GM19239 (cell line): ENCODE data around the gene E2F7.
A peak's percentile ranks its signal among the peaks of the same experiment; 100 is the strongest.

Experiments used
- DNase-seq: peaks from one replicate; pipeline ENCODE4 v3.0.0; 2011; ENCODE audit warnings: low spot score; ENCODE audit not compliant: insufficient read length
- FAIRE-seq: peaks from 2 replicates; lab custom pipeline; 2011; peaks lifted over from hg19 to GRCh38; lab: Jason Lieb, UNC

Gene E2F7

DNA sequence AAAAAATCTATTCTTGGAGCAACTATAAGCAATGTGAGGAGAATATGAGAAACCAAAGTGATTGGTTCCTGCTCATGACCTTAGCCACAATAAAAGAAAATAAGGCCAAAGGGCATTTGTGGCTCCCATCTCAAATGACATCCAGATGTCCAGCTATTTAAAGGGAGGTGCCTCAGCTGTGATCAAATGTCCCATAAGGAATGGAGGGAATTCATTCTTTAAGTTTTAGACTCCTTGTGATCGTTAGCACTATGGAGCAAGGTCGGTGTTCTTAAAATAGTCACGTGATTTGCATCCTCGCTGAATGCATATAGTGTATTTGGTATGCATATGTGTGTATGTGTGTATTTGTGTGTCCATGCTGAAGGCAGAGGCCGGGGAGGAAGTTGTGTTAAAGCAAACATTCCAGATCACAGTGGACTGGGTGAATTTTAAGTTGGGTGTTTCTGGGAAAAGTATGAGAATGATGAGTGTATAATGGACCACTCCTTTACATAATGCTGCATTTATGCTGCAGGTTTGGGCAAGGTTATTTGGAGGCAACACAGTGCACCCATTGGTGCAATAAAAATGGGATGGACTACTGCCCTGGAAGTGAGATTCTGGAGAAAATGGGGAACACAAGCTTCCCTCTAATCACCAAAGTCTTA lies 5.6 kb upstream of the E2F7 start:
- FAIRE-seq (no peak), DNase-seq (no peak)

DNA sequence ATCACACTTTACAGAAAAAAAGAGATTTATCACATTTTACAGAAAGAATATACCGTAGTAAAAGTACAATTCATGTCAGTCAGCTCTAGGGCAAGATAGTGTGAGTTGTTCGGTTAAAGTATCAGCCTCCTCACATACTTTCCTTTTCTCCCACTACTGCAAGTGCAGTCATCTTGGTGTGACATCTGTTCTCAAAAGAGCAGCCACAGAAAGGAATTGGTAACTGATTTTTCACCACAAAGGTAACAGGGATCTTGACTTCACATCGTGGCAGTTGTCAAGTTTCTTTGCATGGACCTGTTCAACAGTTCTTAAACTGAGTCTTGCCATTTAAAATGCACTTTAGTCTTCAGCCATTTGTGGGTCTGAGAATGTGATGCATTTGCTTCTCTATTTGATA lies 5.0 kb upstream of the E2F7 start:
- FAIRE-seq (peak; percentile 93), DNase-seq (peak; percentile 48)

DNA sequence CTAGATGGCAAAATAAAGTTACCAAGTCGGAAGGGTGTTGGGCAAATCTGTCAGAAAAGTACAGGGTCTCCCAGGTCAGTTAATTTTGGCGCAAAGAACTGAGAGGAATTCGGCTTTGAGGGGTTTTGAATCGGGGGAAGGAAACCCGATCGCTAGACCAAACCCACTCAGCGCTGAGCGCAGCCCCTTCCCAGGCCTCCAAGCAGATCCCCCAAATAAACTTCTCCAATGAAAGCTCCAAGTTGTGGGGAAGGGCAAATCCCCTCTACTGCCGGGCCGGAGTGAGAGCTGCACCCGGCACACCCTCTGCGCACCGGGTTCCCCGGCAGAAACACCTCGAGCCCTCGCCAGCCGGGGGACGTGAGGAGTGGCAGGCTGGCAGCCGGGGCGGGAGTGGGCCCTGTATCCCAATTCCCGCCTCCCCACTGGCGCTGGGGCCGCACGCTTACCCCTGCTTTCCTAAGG lies 441 bp downstream of the E2F7 start:
- no peak for DNase-seq
- peak; percentile 42 for FAIRE-seq

DNA sequence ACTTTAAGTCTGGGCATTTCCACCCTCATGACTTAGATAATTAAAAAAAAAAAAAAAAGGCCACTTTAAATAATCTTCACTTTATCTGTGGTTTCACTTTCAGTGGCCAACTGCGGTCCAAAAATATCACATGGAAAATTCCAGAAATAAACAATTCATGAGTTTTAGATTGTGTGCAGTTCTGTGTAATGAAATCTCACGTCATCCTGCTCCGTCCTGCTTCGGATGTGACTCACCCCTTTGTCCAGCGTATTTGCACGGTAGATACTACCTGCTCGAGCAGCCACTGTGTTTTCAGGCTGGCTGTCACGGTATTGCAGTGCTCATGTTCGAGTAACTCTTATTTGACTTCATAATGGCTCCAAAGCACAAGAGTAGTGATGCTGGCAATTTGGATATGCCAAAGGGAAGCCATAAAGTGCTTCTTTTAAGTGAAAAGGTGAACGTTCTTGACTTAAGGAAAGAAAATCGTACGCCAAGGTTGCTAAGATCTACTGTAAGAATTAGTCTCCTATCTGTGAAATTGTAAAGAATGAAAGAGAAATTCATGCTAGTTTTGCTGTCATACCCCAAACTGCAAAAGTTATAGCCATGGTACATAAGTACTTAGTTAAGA lies 2.4 kb downstream of the E2F7 start:
- FAIRE-seq, result peak; percentile 82
- peak; percentile 25 for DNase-seq

DNA sequence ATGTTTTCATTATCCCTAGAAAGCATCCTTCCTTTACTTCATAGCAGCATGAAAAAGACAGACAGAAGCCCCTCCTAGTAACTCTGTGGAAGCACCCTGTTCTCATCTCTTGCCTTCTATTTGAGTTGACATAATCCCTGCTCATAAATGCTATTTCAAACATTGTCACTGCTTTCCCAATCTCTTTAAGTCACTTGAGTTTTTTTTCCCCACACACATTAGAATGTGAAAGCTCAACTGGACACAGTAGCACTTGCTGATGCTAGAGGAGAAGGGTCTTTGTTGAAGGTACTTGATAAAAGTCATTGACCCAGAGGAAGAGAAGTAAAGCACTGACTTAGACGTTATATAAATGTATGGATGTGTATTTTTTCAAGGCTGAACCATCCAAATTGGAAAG lies 3.0 kb downstream of the E2F7 start:
- FAIRE-seq, result peak; percentile 11
- DNase-seq, result no peak

GRCh38 chr12:77060883-77061240 lies 4.5 kb downstream of the E2F7 start:
- FAIRE-seq (no peak), DNase-seq (no peak)

- DNase-seq (peak; percentile 22), FAIRE-seq (peak; percentile 94)
Observed at GRCh38 chr12:77060136-77060882, 5.1 kb downstream of the E2F7 start.

- no peak for FAIRE-seq
- DNase-seq, result no peak
Observed at GRCh38 chr12:77058740-77059139, 6.6 kb downstream of the E2F7 start.

- no peak for FAIRE-seq
Observed at GRCh38 chr12:77054851-77055250, 10.5 kb downstream of the E2F7 start.

DNA sequence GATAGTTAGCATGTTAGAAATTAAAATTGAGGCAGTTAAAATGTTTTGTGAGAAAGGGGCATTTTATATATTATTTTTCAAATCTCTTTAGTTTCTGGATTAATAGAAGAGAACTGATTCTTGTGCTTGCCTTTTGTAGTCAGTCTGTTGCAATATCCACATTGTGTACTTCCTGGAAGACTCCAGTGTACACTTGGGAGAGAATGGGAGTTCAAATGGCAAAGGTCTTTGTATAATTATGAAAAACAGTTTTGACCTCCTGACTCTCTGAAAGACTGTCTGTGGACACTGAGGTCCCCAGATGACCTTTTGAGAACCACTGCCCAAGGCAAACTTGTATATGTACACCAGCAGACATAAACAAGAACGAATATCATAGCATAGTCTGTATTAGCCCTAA lies 12.1 kb downstream of the E2F7 start:
- FAIRE-seq, result no peak

More at GRCh38 chr12:77054851-77055250, 10.5 kb downstream of the E2F7 start:
- DNase-seq, result no peak

GRCh38 chr12:77049767-77050353 lies 15.5 kb downstream of the E2F7 start:
- FAIRE-seq (peak; percentile 73), DNase-seq (peak; percentile 12)

More for the DNA sequence above, 12.1 kb downstream of the E2F7 start:
- no peak for DNase-seq

- FAIRE-seq (no peak), DNase-seq (no peak)
Observed at GRCh38 chr12:77047341-77048109, 17.8 kb downstream of the E2F7 start.

GRCh38 chr12:77046468-77046867 lies 18.9 kb downstream of the E2F7 start:
- no peak for FAIRE-seq
- no peak for DNase-seq

- FAIRE-seq (no peak), DNase-seq (no peak)
Observed at GRCh38 chr12:77045183-77045582, 20.2 kb downstream of the E2F7 start.

GRCh38 chr12:77044721-77045120 lies 20.6 kb downstream of the E2F7 start:
- DNase-seq, result no peak
- no peak for FAIRE-seq

GRCh38 chr12:77042833-77043232 lies 22.5 kb downstream of the E2F7 start:
- FAIRE-seq, result peak; percentile 21
- DNase-seq, result no peak

- DNase-seq (no peak), FAIRE-seq (no peak)
Observed at GRCh38 chr12:77040231-77040630, 25.1 kb downstream of the E2F7 start.

- FAIRE-seq (no peak), DNase-seq (no peak)
Observed at GRCh38 chr12:77035226-77035625, 30.1 kb downstream of the E2F7 start.

GRCh38 chr12:77033658-77034536 lies 31.5 kb downstream of the E2F7 start:
- FAIRE-seq (no peak), DNase-seq (no peak)
